H1 (cell line): ENCODE measurements around the gene TTC28. TPM values are rescaled to one million over a fixed set of nuclear protein-coding genes. Genes with fewer than 3 reads are reported as not detected.

ENCODE experiments used
- CTCF ChIA-PET: fragments of 300-600 bp; sonication (Branson Sonifier 250); formaldehyde crosslinking; loops from one replicate; lab custom pipeline; 2021; ENCODE audit not compliant: partially characterized antibody; lab: Charles Lee
- POLR2A ChIA-PET: fragments of 300-600 bp; sonication (Branson Sonifier 250); formaldehyde crosslinking; loops from one replicate; lab custom pipeline; 2021; ENCODE audit warnings: inconsistent platforms; ENCODE audit not compliant: partially characterized antibody; lab: Charles Lee
- DNase-seq, 2 experiments: peaks; one replicate each; pipeline versions ENCODE4 v3.0.0 to v3.0.0-alpha.2; 2010 to 2022; ENCODE audit warnings: low spot score in 2 of 2, low read depth in 1 of 2, mixed read lengths in 1 of 2
- FAIRE-seq: peaks from 2 replicates; lab custom pipeline; 2011; peaks lifted over from hg19 to GRCh38; lab: Jason Lieb, UNC
- H2AFZ ChIP-seq: 2 replicates; pipeline ENCODE4 v1.8.1; 2012; ENCODE audit warnings: low read length, inconsistent platforms
- H2AK5ac ChIP-seq: 2 replicates; pipeline ENCODE4 v1.6.1; 2013; ENCODE audit warnings: low read depth, low read length
- H2BK120ac ChIP-seq: replicated peaks from 2 replicates; pipeline ENCODE3; 2013; ENCODE audit warnings: low read depth, low read length, inconsistent platforms
- H2BK12ac ChIP-seq: 2 replicates; pipeline ENCODE4 v1.6.1; 2013; ENCODE audit warnings: low read depth, low read length
- H2BK15ac ChIP-seq: 2 replicates; pipeline ENCODE4 v1.6.1; 2013; ENCODE audit warnings: low read length
- H2BK20ac ChIP-seq: 2 replicates; pipeline ENCODE4 v1.6.1; 2013; ENCODE audit warnings: low read length
- H2BK5ac ChIP-seq: 2 replicates; pipeline ENCODE4 v1.6.1; 2013; ENCODE audit warnings: low read depth, low read length
- H3K14ac ChIP-seq: 2 replicates; pipeline ENCODE4 v1.6.1; 2013; ENCODE audit warnings: inconsistent platforms; ENCODE audit not compliant: insufficient read length
- H3K18ac ChIP-seq: 2 replicates; pipeline ENCODE4 v1.6.1; 2013; ENCODE audit warnings: low read length; ENCODE audit errors: extremely low read depth
- H3K23ac ChIP-seq: 2 replicates; pipeline ENCODE4 v1.6.1; 2013; ENCODE audit warnings: inconsistent platforms; ENCODE audit not compliant: insufficient read length
- H3K23me2 ChIP-seq: 2 replicates; pipeline ENCODE4 v1.6.1; 2013; ENCODE audit warnings: low read depth, low read length
- H3K27ac ChIP-seq: 2 replicates; pipeline ENCODE4 v1.6.1; 2011; ENCODE audit warnings: low read depth, low read length, inconsistent platforms
- H3K27me3 ChIP-seq, 4 experiments: replicated peaks in 1 of 4; 1 replicate in 1 of 4; 2 replicates in 3 of 4; pipeline versions ENCODE4 v1.6.1 to v1.8.1; 2011 to 2013; ENCODE audit warnings: low read length in 3 of 4, mild to moderate bottlenecking in 3 of 4, inconsistent platforms in 2 of 4, mixed read lengths in 2 of 4, moderate library complexity in 1 of 4; ENCODE audit not compliant: control insufficient read depth in 3 of 4, insufficient read depth in 3 of 4; ENCODE audit errors: extremely low read depth in 1 of 4
- H3K36me3 ChIP-seq, 4 experiments: 2 replicates each; pipeline versions ENCODE4 v1.6.1 to v1.8.1; 2011 to 2013; ENCODE audit warnings: mild to moderate bottlenecking in 4 of 4, low read length in 3 of 4, moderate library complexity in 2 of 4, control low read depth in 1 of 4, inconsistent platforms in 1 of 4; ENCODE audit not compliant: insufficient read depth in 4 of 4, control insufficient read depth in 2 of 4
- H3K4ac ChIP-seq: replicated peaks from 2 replicates; pipeline ENCODE3; 2013; ENCODE audit warnings: low read length, low read depth, mixed read lengths, inconsistent platforms; ENCODE audit not compliant: insufficient read length
- H3K4me1 ChIP-seq, 4 experiments: replicated peaks in 1 of 4; 1 replicate in 1 of 4; 2 replicates in 3 of 4; pipeline versions ENCODE4 v1.6.1 to v1.8.1; 2011 to 2013; ENCODE audit warnings: low read length in 3 of 4, inconsistent platforms in 2 of 4, mixed read lengths in 1 of 4; ENCODE audit not compliant: insufficient read depth in 4 of 4, control insufficient read depth in 3 of 4
- H3K4me2 ChIP-seq, 2 experiments: 2 replicates each; pipeline versions ENCODE4 v1.6.1 to v1.8.1; 2011 to 2013; ENCODE audit warnings: low read depth in 2 of 2, low read length in 2 of 2, control low read depth in 1 of 2, inconsistent platforms in 1 of 2, mild to moderate bottlenecking in 1 of 2; ENCODE audit not compliant: insufficient read depth in 1 of 2
- H3K4me3 ChIP-seq, 4 experiments: fragments of 200-600, 300-600 bp in 1 of 4; sonication (generic), shearing (Covaris generic), sonication (Bioruptor Twin) in 1 of 4; 2 replicates each; pipeline versions ENCODE4 v1.5.1 to v1.8.1; 2011 to 2016; ENCODE audit warnings: low read length in 4 of 4, low read depth in 3 of 4, control low read depth in 2 of 4, inconsistent platforms in 2 of 4, mild to moderate bottlenecking in 2 of 4, mixed read lengths in 1 of 4, moderate library complexity in 1 of 4; ENCODE audit not compliant: insufficient read depth in 2 of 4; ENCODE audit errors: extremely low read depth in 1 of 4
- H3K56ac ChIP-seq: replicated peaks from 2 replicates; pipeline ENCODE3; 2013; ENCODE audit warnings: low read depth, mild to moderate bottlenecking, mixed read lengths, low read length, inconsistent platforms; ENCODE audit not compliant: insufficient read length
- H3K79me1 ChIP-seq: 2 replicates; pipeline ENCODE4 v1.6.1; 2013; ENCODE audit warnings: low read depth, low read length, control low read depth
- H3K79me2 ChIP-seq, 2 experiments: 2 replicates each; pipeline versions ENCODE4 v1.6.1 to v1.8.1; 2012 to 2013; ENCODE audit warnings: low read length in 2 of 2, mild to moderate bottlenecking in 2 of 2, inconsistent platforms in 1 of 2; ENCODE audit not compliant: insufficient read depth in 2 of 2, control insufficient read depth in 1 of 2
- H3K9ac ChIP-seq, 4 experiments: replicated peaks in 1 of 4; 1 replicate in 1 of 4; 2 replicates in 3 of 4; pipeline versions ENCODE4 v1.6.1 to v1.8.1; 2011 to 2013; ENCODE audit warnings: low read depth in 3 of 4, low read length in 3 of 4, control low read depth in 2 of 4, mild to moderate bottlenecking in 2 of 4, moderate library complexity in 2 of 4, inconsistent platforms in 1 of 4; ENCODE audit errors: extremely low read depth in 1 of 4
- H3K9me3 ChIP-seq, 2 experiments: 2 replicates each; pipeline versions ENCODE4 v1.6.1 to v1.8.1; 2012 to 2013; ENCODE audit warnings: mild to moderate bottlenecking in 2 of 2, moderate library complexity in 2 of 2, control low read depth in 1 of 2, inconsistent platforms in 1 of 2, low read depth in 1 of 2, low read length in 1 of 2, mixed read lengths in 1 of 2; ENCODE audit not compliant: insufficient read depth in 2 of 2
- H4K20me1 ChIP-seq, 2 experiments: replicated peaks in 1 of 2; 2 replicates each; pipeline versions ENCODE3 to v1.8.1; 2011 to 2013; ENCODE audit warnings: inconsistent platforms in 2 of 2, low read length in 2 of 2, mild to moderate bottlenecking in 1 of 2; ENCODE audit not compliant: insufficient read depth in 2 of 2, control insufficient read depth in 1 of 2
- H4K5ac ChIP-seq: 2 replicates; pipeline ENCODE4 v1.6.1; 2013; ENCODE audit warnings: low read length, low read depth, mixed read lengths, inconsistent platforms; ENCODE audit not compliant: insufficient read length
- H4K8ac ChIP-seq: 2 replicates; pipeline ENCODE4 v1.8.0; 2013; ENCODE audit warnings: mild to moderate bottlenecking, moderate library complexity, low read length, inconsistent platforms; ENCODE audit not compliant: insufficient read depth; ENCODE audit errors: extremely low read depth
- H4K91ac ChIP-seq: replicated peaks from 2 replicates; pipeline ENCODE3; 2013; ENCODE audit warnings: low read length, mixed read lengths, inconsistent platforms; ENCODE audit not compliant: insufficient read length
- BACH1 ChIP-seq: IDR thresholded peaks from 2 replicates; pipeline ENCODE4 v1.6.1; 2012; ENCODE audit warnings: low read length, improper control_type of control experiment
- CBX5 ChIP-seq: fragments of 300-800, 300-1000 bp; sonication (generic); IDR thresholded peaks from 2 replicates; pipeline ENCODE4 v1.7.1; 2016; ENCODE audit warnings: antibody characterized with exemption, low read length, low read depth
- CEBPB ChIP-seq: IDR thresholded peaks from 2 replicates; pipeline ENCODE4 v1.6.1; 2012; ENCODE audit warnings: low read depth, low read length
- EGR1 ChIP-seq: IDR thresholded peaks from 2 replicates; pipeline ENCODE4 v1.6.1; 2011; ENCODE audit warnings: low read depth, low read length, borderline replicate concordance
- FOSL1 ChIP-seq: IDR thresholded peaks from 2 replicates; pipeline ENCODE4 v1.6.1; 2011; ENCODE audit warnings: mild to moderate bottlenecking, low read depth, low read length, moderate library complexity; ENCODE audit not compliant: insufficient read depth
- HDAC2 ChIP-seq, 2 experiments: fragments of 300-600 bp in 1 of 2; sonication (generic) in 1 of 2; IDR thresholded peaks; 2 replicates each; pipeline ENCODE4 v1.6.1; 2011 to 2012; ENCODE audit warnings: low read depth in 2 of 2, low read length in 2 of 2, mild to moderate bottlenecking in 2 of 2, moderate library complexity in 2 of 2, borderline replicate concordance in 1 of 2, inconsistent platforms in 1 of 2
- JUND ChIP-seq: IDR thresholded peaks from 2 replicates; pipeline ENCODE4 v1.6.1; 2011; ENCODE audit warnings: mild to moderate bottlenecking, improper control_type of control experiment, low read length
- PHF8 ChIP-seq: fragments of 200-600 bp; sonication (generic); conservative IDR thresholded peaks from 2 replicates; pipeline ENCODE4 v1.7.1; 2012; ENCODE audit warnings: low read depth, mild to moderate bottlenecking, inconsistent platforms, low read length, moderate library complexity
- POLR2AphosphoS5 ChIP-seq: IDR thresholded peaks from 2 replicates; pipeline ENCODE4 v1.6.1; 2011; ENCODE audit warnings: low read depth, low read length
- RNF2 ChIP-seq: fragments of 200-900, 300-1000 bp; sonication (generic); IDR thresholded peaks from 2 replicates; pipeline ENCODE4 v1.7.1; 2016; ENCODE audit warnings: borderline replicate concordance, low read depth, mild to moderate bottlenecking, antibody characterized with exemption, low read length; ENCODE audit not compliant: poor library complexity, severe bottlenecking; ENCODE audit errors: missing control alignments
- SAP30 ChIP-seq: fragments of 300-600 bp; sonication (generic); IDR thresholded peaks from 2 replicates; pipeline ENCODE4 v1.7.1; 2012; ENCODE audit warnings: low read length, moderate library complexity, mild to moderate bottlenecking, inconsistent platforms; ENCODE audit not compliant: insufficient read depth, insufficient replicate concordance
- SRF ChIP-seq: IDR thresholded peaks from 2 replicates; pipeline ENCODE4 v1.6.1; 2011; ENCODE audit warnings: mild to moderate bottlenecking, low read depth, low read length, moderate library complexity
- TAF7 ChIP-seq: optimal IDR thresholded peaks from 2 replicates; pipeline ENCODE3; 2011; ENCODE audit warnings: low read depth, mild to moderate bottlenecking, inconsistent platforms, low read length, moderate library complexity, borderline replicate concordance
- ZNF274 ChIP-seq: IDR thresholded peaks from 2 replicates; pipeline ENCODE4 v1.7.0; 2012; ENCODE audit warnings: low read length, borderline replicate concordance; ENCODE audit errors: extremely low read depth
- WGBS, 2 experiments: shearing (Covaris generic) in 1 of 2; methylation state at CpG; one replicate each; pipeline versions ENCODE4 v1.1.6 to v1.1.7; 2013 to 2015; ENCODE audit warnings: low lambda C conversion rate in 2 of 2, mixed read lengths in 2 of 2, inconsistent platforms in 1 of 2, low coverage in 1 of 2, missing lambda C conversion rate in 1 of 2; ENCODE audit not compliant: insufficient replicate concordance in 2 of 2, insufficient coverage in 1 of 2, insufficient read length in 1 of 2; ENCODE audit errors: extremely low coverage in 1 of 2, missing lambda C conversion rate in 1 of 2; 5-methylcytosine and 5-hydroxymethylcytosine counted together
- polyA plus RNA-seq, 7 experiments: library from polyadenylated mRNA; depleted of rRNA in 3 of 7; stranded (reverse) in 5 of 7; unstranded in 2 of 7; fragments of >200 nt in 5 of 7; fragments of 200-250 nt in 2 of 7; gene quantifications; 1 replicate in 5 of 7; 2 replicates in 1 of 7; 4 replicates in 1 of 7; pipeline versions ENCODE4 v1.2.1 to v1.2.3, GENCODE V29; 2011 to 2013; ENCODE audit warnings: missing spikeins in 2 of 7, mixed read lengths in 2 of 7
- total RNA-seq: library from RNA; stranded (reverse); fragmentation: NEBNext Ultra II Directional; extraction: Animal tissue kit (Norgen Biotek cat#: 25700); gene quantifications from 2 replicates; pipeline ENCODE4 v1.2.1, GENCODE V29; 2021

Gene TTC28
- total and polyA plus RNA-seq, 2 of the 8 experiments (the other 6 are each of a cell fraction or from before 2014, with no cell fraction given): 2.6 to 12.6 TPM

- ChIA-PET POLR2A (no interaction called here), CTCF (interaction anchor here (0.6 to 0.7 kb wide), 3 partner anchors 164 to 266 kb away, joined by 3 to 4 read pairs (median 3); no protein-coding TSS in a partner anchor)
- Histone ChIP-seq H2BK15ac (no peak overlapping the region), H4K5ac (no peak overlapping the region), H3K18ac (no peak overlapping the region), H3K4me1 (peaks cover 0 to 6% (median 0%) of the 10 kb centered on the region in 4 experiments; a peak in 1 of 7 replicates), H4K20me1 (no peaks in the 10 kb centered on the region), H3K9me3 (no peaks in the 10 kb centered on the region; a peak in 1 of 4 replicates), H3K14ac (no peak overlapping the region), H2BK20ac (no peak overlapping the region), H3K36me3 (no peaks in the 10 kb centered on the region), H3K4ac (no peak overlapping the region), H3K27me3 (no peaks in the 10 kb centered on the region), H3K79me2 (no peaks in the 10 kb centered on the region), H2BK5ac (no peak overlapping the region), H4K8ac (no peak overlapping the region), H3K4me2 (no peak overlapping the region), H3K27ac (no peak overlapping the region), H3K4me3 (no peak overlapping the region), H2BK120ac (no peak overlapping the region), H3K56ac (no peak overlapping the region), H3K9ac (no peak overlapping the region), H2AK5ac (no peak overlapping the region), H2BK12ac (no peak overlapping the region), H4K91ac (no peak overlapping the region), H3K79me1 (no peaks in the 10 kb centered on the region), H3K23me2 (no peaks in the 10 kb centered on the region), H3K23ac (no peak overlapping the region), H2AFZ (no peak overlapping the region)
- FAIRE-seq (no peak), DNase-seq (no peak)
- WGBS, 2 experiments: 73% methylated on average over 1 of the region's 1 CpG; no CpG with 5 or more reads in 1 of the 2 experiments
- TF ChIP-seq RNF2: no peak
- TF ChIP-seq ZNF274: no peak
- TF ChIP-seq JUND: no peak
- no peak for TF ChIP-seq FOSL1
- TF ChIP-seq TAF7: no peak
- no peak for TF ChIP-seq EGR1
- TF ChIP-seq PHF8: no peak
- no peak for TF ChIP-seq BACH1
- no peak for TF ChIP-seq HDAC2 (IDR thresholded peaks at IDR 0.05; ENCODE audit: borderline replicate concordance in 1 of 2, low read depth in 2 of 2, low read length in 2 of 2)
- no peak for TF ChIP-seq POLR2AphosphoS5
- no peak for TF ChIP-seq SAP30
- no peak for TF ChIP-seq CBX5
- TF ChIP-seq SRF: no peak
- TF ChIP-seq CEBPB: no peak
Measured at GRCh38 chr22:28314959-28315358, 364.7 kb downstream of the TTC28 start.
